ENCODE data around the gene NNAT. TPM values are rescaled to one million over a fixed set of nuclear protein-coding genes. Genes with fewer than 3 reads are reported as not detected.
"Not testable (repeated sequence)": the region's sequence is repeated elsewhere in the genome, so short reads cannot be mapped to it uniquely, and the experiment has no call there.

The NNAT gene
- total RNA-seq, 6 experiments from 2014 or later, result not detected

DNA sequence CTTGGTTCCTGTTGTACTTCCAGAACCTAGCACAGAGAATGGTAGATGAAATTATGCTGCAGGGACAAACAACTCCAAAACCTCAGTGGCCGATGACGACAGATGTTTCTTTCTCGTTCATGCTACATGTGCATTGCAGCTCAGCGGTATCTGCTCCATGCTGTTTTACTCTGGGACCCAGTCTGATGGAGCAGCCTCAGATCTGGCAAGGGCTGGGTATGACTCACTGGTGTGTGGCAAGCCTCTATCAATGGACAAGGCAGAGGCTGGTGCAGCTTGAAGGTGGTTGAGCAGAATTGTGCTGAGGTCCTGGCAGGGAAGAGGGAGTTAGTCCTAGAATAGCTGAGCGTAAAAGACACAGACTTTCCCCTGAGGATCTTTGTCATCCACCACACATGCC is 17.0 kb downstream of the NNAT start:
- 92% methylated on average over 3 of the region's 5 CpGs for WGBS (ENCODE audit: insufficient coverage, low coverage, low lambda C conversion rate, missing lambda C conversion rate)
- no peaks in the 10 kb centered on the region for H3K27me3 ChIP-seq
- no peaks in the 10 kb centered on the region for H3K4me1 ChIP-seq
- peak in 1 of 3 donors; percentile 28 for DNase-seq
- no peak overlapping the region for H3K27ac ChIP-seq
- intact Hi-C loops (cut with DNase I), result loop anchor here (5.0 to 10.0 kb wide), 2 partner anchors 271 to 343 kb away; no protein-coding TSS in a partner anchor
- TF ChIP-seq, protein P1, sequence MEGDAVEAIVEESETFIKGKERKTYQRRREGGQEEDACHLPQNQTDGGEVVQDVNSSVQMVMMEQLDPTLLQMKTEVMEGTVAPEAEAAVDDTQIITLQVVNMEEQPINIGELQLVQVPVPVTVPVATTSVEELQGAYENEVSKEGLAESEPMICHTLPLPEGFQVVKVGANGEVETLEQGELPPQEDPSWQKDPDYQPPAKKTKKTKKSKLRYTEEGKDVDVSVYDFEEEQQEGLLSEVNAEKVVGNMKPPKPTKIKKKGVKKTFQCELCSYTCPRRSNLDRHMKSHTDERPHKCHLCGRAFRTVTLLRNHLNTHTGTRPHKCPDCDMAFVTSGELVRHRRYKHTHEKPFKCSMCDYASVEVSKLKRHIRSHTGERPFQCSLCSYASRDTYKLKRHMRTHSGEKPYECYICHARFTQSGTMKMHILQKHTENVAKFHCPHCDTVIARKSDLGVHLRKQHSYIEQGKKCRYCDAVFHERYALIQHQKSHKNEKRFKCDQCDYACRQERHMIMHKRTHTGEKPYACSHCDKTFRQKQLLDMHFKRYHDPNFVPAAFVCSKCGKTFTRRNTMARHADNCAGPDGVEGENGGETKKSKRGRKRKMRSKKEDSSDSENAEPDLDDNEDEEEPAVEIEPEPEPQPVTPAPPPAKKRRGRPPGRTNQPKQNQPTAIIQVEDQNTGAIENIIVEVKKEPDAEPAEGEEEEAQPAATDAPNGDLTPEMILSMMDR (IDR thresholded peaks at IDR 0.05), result no peak
- no peak for TF ChIP-seq POLR2A (IDR thresholded peaks at IDR 0.05)
- no peaks in the 10 kb centered on the region for H3K36me3 ChIP-seq
- H3K9me3 ChIP-seq, result no peaks in the 10 kb centered on the region
- no peak overlapping the region for H3K4me3 ChIP-seq
- peak in 1 of 4 donors; percentile 36 for ATAC-seq

DNA sequence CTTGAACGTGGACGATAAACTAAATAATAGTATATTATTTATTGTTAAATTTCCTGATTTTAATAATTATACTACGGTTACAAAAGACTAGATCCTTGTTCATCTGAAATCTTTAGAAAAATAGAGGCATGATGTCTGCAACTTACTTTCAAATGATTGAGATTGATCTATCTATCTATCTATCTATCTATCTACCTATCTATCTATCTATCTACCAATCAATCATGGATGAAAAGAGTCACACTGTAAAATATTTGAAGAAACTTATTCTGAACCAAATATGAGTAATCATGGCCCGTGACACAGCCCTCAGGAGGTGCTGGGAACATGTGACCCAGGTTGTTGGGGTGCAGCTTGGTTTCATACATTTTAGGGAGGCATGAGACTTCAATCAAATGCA is 18.4 kb downstream of the NNAT start:
- ATAC-seq (no peak), DNase-seq (no peak)
- Histone ChIP-seq H3K36me3 (no peaks in the 10 kb centered on the region), H3K27ac (no peak overlapping the region), H3K9me3 (no peaks in the 10 kb centered on the region), H3K4me3 (no peak overlapping the region), H3K27me3 (no peaks in the 10 kb centered on the region), H3K4me1 (no peaks in the 10 kb centered on the region)
- intact Hi-C loops (cut with DNase I), result loop anchor here (5.0 to 10.0 kb wide), 2 partner anchors 272 to 345 kb away; no protein-coding TSS in a partner anchor
- no peak for TF ChIP-seq POLR2A (IDR thresholded peaks at IDR 0.05)
- TF ChIP-seq, protein P1 (IDR thresholded peaks at IDR 0.05), result no peak
- 74% methylated on average over 4 of the region's 4 CpGs for WGBS (ENCODE audit: insufficient coverage, low coverage, low lambda C conversion rate, missing lambda C conversion rate)

DNA sequence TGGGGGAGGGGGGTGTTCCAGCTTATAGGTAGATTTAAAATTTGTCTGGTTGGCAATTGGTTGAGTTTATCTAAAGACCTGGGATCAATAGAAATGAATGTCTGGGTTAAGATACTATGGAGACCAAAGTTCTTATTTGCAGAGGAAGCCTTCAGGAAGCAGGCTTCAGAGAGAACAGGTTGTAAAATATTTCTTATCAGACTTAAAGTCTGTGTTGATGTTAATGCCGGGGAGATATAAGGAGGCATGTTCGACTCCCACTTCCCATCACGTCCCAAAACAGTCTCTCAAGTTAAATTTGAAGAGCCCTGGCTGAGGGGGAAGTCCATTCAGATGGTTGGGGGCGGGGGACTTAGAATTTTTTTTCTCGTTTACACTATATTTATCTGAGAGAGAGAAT is 19.0 kb downstream of the NNAT start:
- H3K9me3 ChIP-seq, result no peaks in the 10 kb centered on the region
- TF ChIP-seq POLR2A (IDR thresholded peaks at IDR 0.05), result no peak
- TF ChIP-seq, protein P1 (IDR thresholded peaks at IDR 0.05), result no peak
- H3K4me1 ChIP-seq, result no peaks in the 10 kb centered on the region
- intact Hi-C loops (cut with DNase I), result no loop called here
- ATAC-seq (no peak), DNase-seq (peak in 1 of 3 donors; percentile 2)
- H3K27ac ChIP-seq, result no peak overlapping the region
- H3K27me3 ChIP-seq, result no peaks in the 10 kb centered on the region
- H3K36me3 ChIP-seq, result no peaks in the 10 kb centered on the region
- no peak overlapping the region for H3K4me3 ChIP-seq
- 34% methylated on average over 5 of the region's 5 CpGs for WGBS (ENCODE audit: insufficient coverage, low coverage, low lambda C conversion rate, missing lambda C conversion rate)

DNA sequence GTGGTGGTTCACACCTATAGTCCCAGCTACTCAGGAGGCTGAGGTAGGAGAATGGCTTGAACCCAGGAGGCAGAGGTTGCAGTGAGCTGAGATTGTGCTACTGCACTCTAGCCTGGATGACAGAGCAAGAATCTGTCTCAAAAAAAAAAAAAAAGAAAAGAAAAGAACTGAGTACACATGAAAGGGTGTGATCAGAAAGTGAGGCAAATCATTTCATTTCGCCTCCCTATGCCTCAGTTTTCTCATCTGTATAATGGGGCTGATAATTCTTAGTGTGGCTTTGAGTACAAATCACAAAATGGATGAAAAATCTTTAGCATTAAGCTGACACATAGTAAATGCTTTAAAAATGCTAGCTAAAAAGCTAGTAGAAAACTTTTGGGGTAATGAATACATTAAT is 19.8 kb downstream of the NNAT start:
- H3K36me3 ChIP-seq; H3K27ac ChIP-seq; ATAC-seq; H3K4me1 ChIP-seq; H3K4me3 ChIP-seq; H3K27me3 ChIP-seq; H3K9me3 ChIP-seq; intact Hi-C loops (cut with DNase I); DNase-seq: not testable (repeated sequence)
- 62% methylated on average over 1 of the region's 1 CpG for WGBS (ENCODE audit: insufficient coverage, low coverage, low lambda C conversion rate, missing lambda C conversion rate)

DNA sequence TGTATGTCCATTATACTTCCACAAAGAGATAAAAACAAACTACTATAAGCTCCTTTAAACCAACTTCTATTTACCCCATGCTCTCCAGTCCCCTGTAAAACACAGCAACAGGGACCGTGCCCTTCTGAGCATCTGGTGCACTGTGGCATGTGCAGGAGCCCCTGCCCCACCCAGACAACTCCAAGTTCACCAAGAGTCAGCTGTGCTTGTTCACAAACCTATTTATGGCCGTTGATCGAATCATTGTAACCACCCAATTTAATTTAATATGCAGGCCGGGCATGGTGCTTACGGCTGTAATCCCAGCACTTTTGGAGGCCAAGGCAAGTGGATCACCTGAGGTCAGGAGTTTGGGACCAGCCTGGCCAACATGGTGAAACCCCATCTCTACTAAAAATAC is 20.3 kb downstream of the NNAT start:
- no peak overlapping the region for H3K27ac ChIP-seq
- DNase-seq (no peak), ATAC-seq (no peak)
- no peaks in the 10 kb centered on the region for H3K27me3 ChIP-seq
- no peaks in the 10 kb centered on the region for H3K4me1 ChIP-seq
- no peaks in the 10 kb centered on the region for H3K9me3 ChIP-seq
- TF ChIP-seq, protein P1 (IDR thresholded peaks at IDR 0.05), result no peak
- no peak for TF ChIP-seq POLR2A (IDR thresholded peaks at IDR 0.05)
- no peak overlapping the region for H3K4me3 ChIP-seq
- 95% methylated on average over 5 of the region's 5 CpGs for WGBS (ENCODE audit: insufficient coverage, low coverage, low lambda C conversion rate, missing lambda C conversion rate)
- intact Hi-C loops (cut with DNase I), result no loop called here
- no peaks in the 10 kb centered on the region for H3K36me3 ChIP-seq
